HepG2 (cell line): ENCODE measurements around the gene ARVCF. TPM values are rescaled to one million over a fixed set of nuclear protein-coding genes. Genes with fewer than 3 reads are reported as not detected.

Source experiments
- ATAC-seq: fragments of 200-7000 bp; cut with Tn5 transposase; 3 replicates; pipeline ENCODE4 v1.9.1; 2020; ENCODE audit warnings: mild to moderate bottlenecking, moderate library complexity
- BruUV-seq: library from RNA; stranded (reverse); fragments of 400-500 nt; replicated peaks from 2 replicates; lab custom pipeline; 2021; lab: Mats Ljungman, UMichigan
- CTCF ChIA-PET: fragments of 300-600 bp; formaldehyde crosslinking; extraction: SDS; loops from one replicate; lab custom pipeline; 2021; ENCODE audit warnings: low total read pairs, inconsistent platforms, low intra/inter-chr PET ratio; lab: Yijun Ruan, JAX
- POLR2A ChIA-PET: fragments of 350-600 bp; sonication (Branson Sonifier 250); formaldehyde crosslinking; loops from one replicate; lab custom pipeline; 2020; ENCODE audit warnings: antibody characterized with exemption, inconsistent platforms; lab: Yijun Ruan, JAX
- DNase-seq: peaks from one replicate; pipeline ENCODE4 v3.0.0-alpha.2; 2015; ENCODE audit warnings: low spot score
- FAIRE-seq: peaks from 3 replicates; lab custom pipeline; 2011; peaks lifted over from hg19 to GRCh38; lab: Jason Lieb, UNC
- H2AFZ ChIP-seq: one replicate; pipeline ENCODE4 v1.6.1; 2011; ENCODE audit warnings: low read length, inconsistent platforms
- H3K27ac ChIP-seq: fragments of 300-600 bp; 3 replicates; pipeline ENCODE4 v1.8.0; 2011; ENCODE audit warnings: mixed run types, mild to moderate bottlenecking, mixed read lengths, low read length, inconsistent platforms; ENCODE audit not compliant: insufficient read depth; ENCODE audit errors: extremely low read length
- H3K27me3 ChIP-seq, 2 experiments: fragments of 200-600 bp in 1 of 2; 2 replicates in 1 of 2; 3 replicates in 1 of 2; pipeline versions ENCODE4 v1.6.0 to v1.8.0; 2011; ENCODE audit warnings: low read length in 2 of 2, mild to moderate bottlenecking in 2 of 2, moderate library complexity in 2 of 2, inconsistent platforms in 1 of 2; ENCODE audit not compliant: insufficient read depth in 2 of 2, control insufficient read depth in 1 of 2
- H3K36me3 ChIP-seq, 2 experiments: fragments of 200-600 bp in 1 of 2; replicated peaks in 1 of 2; 2 replicates in 1 of 2; 3 replicates in 1 of 2; pipeline versions ENCODE4 v1.5.1 to v1.8.0; 2011; ENCODE audit warnings: low read length in 2 of 2, inconsistent platforms in 1 of 2; ENCODE audit not compliant: insufficient read depth in 2 of 2, control insufficient read depth in 1 of 2
- H3K4me1 ChIP-seq: 2 replicates; pipeline ENCODE4 v1.5.1; 2012; ENCODE audit warnings: low read length, inconsistent platforms; ENCODE audit not compliant: insufficient read depth
- H3K4me2 ChIP-seq: 2 replicates; pipeline ENCODE4 v1.6.0; 2011; ENCODE audit warnings: low read depth, low read length, inconsistent platforms
- H3K4me3 ChIP-seq, 3 experiments: fragments of 200-600 bp in 1 of 3; sonication (generic), shearing (Covaris generic) in 1 of 3; replicated peaks in 1 of 3; 2 replicates each; pipeline ENCODE4 v1.5.1; 2011 to 2016; ENCODE audit warnings: low read length in 3 of 3, inconsistent platforms in 2 of 3, low read depth in 2 of 3, mild to moderate bottlenecking in 2 of 3, control low read depth in 1 of 3, mixed read lengths in 1 of 3; ENCODE audit not compliant: insufficient read depth in 1 of 3
- H3K79me2 ChIP-seq: one replicate; pipeline ENCODE4 v1.6.1; 2011; ENCODE audit warnings: low read length, inconsistent platforms; ENCODE audit not compliant: insufficient read depth
- H3K9ac ChIP-seq: 2 replicates; pipeline ENCODE4 v1.6.0; 2011; ENCODE audit warnings: mild to moderate bottlenecking, low read depth, low read length, inconsistent platforms; ENCODE audit not compliant: insufficient read depth
- H3K9me3 ChIP-seq: 2 replicates; pipeline ENCODE4 v1.5.1; 2012; ENCODE audit warnings: mild to moderate bottlenecking, low read length
- H4K20me1 ChIP-seq: 2 replicates; pipeline ENCODE4 v1.6.0; 2011; ENCODE audit warnings: inconsistent platforms, mild to moderate bottlenecking, low read length, moderate library complexity; ENCODE audit not compliant: insufficient read depth
- AGO2 ChIP-seq: fragments of 200-400 bp; formaldehyde crosslinking; optimal IDR thresholded peaks from 2 replicates; pipeline ENCODE3; 2017; ENCODE audit warnings: mild to moderate bottlenecking, low read depth, low read length, moderate library complexity
- ATF7 ChIP-seq, 2 experiments: fragments of 450-650 bp in 1 of 2; sonication (generic) in 1 of 2; formaldehyde crosslinking in 1 of 2; IDR thresholded peaks; 2 replicates each; pipeline versions ENCODE4 v1.4.0 to v1.6.1; 2016 to 2020; ENCODE audit warnings: antibody characterized with exemption in 1 of 2, mild to moderate bottlenecking in 1 of 2, missing genetic modification reagents in 1 of 2
- BRCA1 ChIP-seq: sonication (generic); formaldehyde crosslinking; IDR thresholded peaks from 2 replicates; pipeline ENCODE4 v1.4.0; 2020; ENCODE audit warnings: missing genetic modification reagents
- CBX1 ChIP-seq: IDR thresholded peaks from one replicate; pipeline ENCODE4 v1.6.1; 2016; ENCODE audit warnings: antibody characterized with exemption, low read depth
- HMG20B ChIP-seq: conservative IDR thresholded peaks from 2 replicates; pipeline ENCODE4 v1.6.1; 2016; ENCODE audit warnings: missing genetic modification reagents, missing compliant biosample characterization
- KDM6A ChIP-seq: IDR thresholded peaks from 2 replicates; pipeline ENCODE4 v1.6.1; 2016; ENCODE audit warnings: low read depth
- PPARG ChIP-seq: conservative IDR thresholded peaks from 2 replicates; pipeline ENCODE4 v1.6.1; 2016; ENCODE audit warnings: missing biosample characterization, missing genetic modification reagents
- ZNF747 ChIP-seq: sonication (generic); formaldehyde crosslinking; IDR thresholded peaks from 2 replicates; pipeline ENCODE4 v1.8.1; 2023; ENCODE audit warnings: missing genetic modification reagents, mild to moderate bottlenecking, borderline replicate concordance
- ZNF83 ChIP-seq: sonication (generic); formaldehyde crosslinking; IDR thresholded peaks from 2 replicates; pipeline ENCODE4 v1.4.0; 2020; ENCODE audit warnings: missing genetic modification reagents, mild to moderate bottlenecking, borderline replicate concordance
- WGBS: methylation state at CpG from one replicate; pipeline ENCODE4 v1.1.6; 2017; ENCODE audit warnings: low lambda C conversion rate; 5-methylcytosine and 5-hydroxymethylcytosine counted together
- in situ Hi-C: cut with HindIII; loops from 2 replicates; pipeline ENCODE4 v1.10.0; 2017; ENCODE audit warnings: low pct_unique_long_range_greater_than_20kb; ENCODE audit not compliant: extremely low pct_ligation_motif_present
- intact Hi-C: fragments of 100-400 bp; cut with micrococcal nuclease; formaldehyde crosslinking; loops from one replicate; pipeline ENCODE4 v1.10.0; 2022; ENCODE audit not compliant: unreplicated experiment
- polyA plus RNA-seq, 8 experiments: library from polyadenylated mRNA; depleted of rRNA in 3 of 8; stranded (reverse) in 7 of 8; unstranded in 1 of 8; fragments of >200 nt; fragmentation: Illumina TruSeq in 4 of 8; extraction: Trizol in 4 of 8; gene quantifications; 2 replicates each; pipeline versions ENCODE4 v1.2.1 to v1.2.3, GENCODE V29; 2011 to 2016; ENCODE audit warnings: low read depth in 4 of 8, missing spikeins in 1 of 8, mixed read lengths in 1 of 8; ENCODE audit not compliant: insufficient read depth in 1 of 8
- total RNA-seq, 5 experiments: library from RNA; depleted of rRNA; stranded (reverse); fragments of >200 nt; fragmentation: Illumina TruSeq; extraction: Trizol; gene quantifications; 2 replicates each; pipeline ENCODE4 v1.2.3, GENCODE V29; 2016; ENCODE audit warnings: low read depth in 1 of 5
- TF ChIP-seq, protein P1 (sequence below): sonication (generic); formaldehyde crosslinking; IDR thresholded peaks from 2 replicates; pipeline ENCODE4 v1.4.0; 2020; ENCODE audit warnings: missing genetic modification reagents, borderline replicate concordance

ARVCF gene
- total and polyA plus RNA-seq, 2 of the 13 experiments (the other 11 are each of a cell fraction or from before 2014, with no cell fraction given) = 16.4 to 17.7 TPM

DNA sequence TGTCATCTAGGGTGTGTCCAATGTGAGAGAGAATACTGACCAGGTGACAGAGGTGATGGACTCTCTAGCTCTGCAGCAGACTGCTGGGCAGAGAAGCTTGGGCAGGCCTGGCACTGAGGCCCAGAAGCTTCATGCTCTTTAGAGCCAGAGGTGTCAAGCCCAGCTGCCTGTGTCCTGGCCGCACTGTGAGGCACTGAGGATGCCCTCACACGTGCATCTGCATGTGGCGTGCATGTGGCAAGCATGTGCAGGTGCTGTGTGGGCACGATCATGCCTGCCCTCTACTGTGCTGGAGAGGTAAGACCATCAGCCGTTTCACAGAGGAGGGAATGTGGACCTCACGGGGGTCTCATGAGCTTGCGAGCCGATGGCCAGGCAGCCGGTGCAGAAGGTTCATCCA is 59.2 kb downstream of the ARVCF start (continued):
- TF ChIP-seq ATF7 (IDR thresholded peaks at IDR 0.05) (no peak), ATF7 (CRISPR knock-in tag; IDR thresholded peaks at IDR 0.05) (no peak), BRCA1 (CRISPR knock-in tag) (no peak), CBX1 (peak; percentile 16), HMG20B (CRISPR knock-in tag) (no peak), ZNF83 (no peak), PPARG (CRISPR knock-in tag) (no peak), ZNF747 (CRISPR knock-in tag) (no peak)
- TF ChIP-seq, protein P1, sequence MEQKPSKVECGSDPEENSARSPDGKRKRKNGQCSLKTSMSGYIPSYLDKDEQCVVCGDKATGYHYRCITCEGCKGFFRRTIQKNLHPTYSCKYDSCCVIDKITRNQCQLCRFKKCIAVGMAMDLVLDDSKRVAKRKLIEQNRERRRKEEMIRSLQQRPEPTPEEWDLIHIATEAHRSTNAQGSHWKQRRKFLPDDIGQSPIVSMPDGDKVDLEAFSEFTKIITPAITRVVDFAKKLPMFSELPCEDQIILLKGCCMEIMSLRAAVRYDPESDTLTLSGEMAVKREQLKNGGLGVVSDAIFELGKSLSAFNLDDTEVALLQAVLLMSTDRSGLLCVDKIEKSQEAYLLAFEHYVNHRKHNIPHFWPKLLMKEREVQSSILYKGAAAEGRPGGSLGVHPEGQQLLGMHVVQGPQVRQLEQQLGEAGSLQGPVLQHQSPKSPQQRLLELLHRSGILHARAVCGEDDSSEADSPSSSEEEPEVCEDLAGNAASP = no peak

DNA sequence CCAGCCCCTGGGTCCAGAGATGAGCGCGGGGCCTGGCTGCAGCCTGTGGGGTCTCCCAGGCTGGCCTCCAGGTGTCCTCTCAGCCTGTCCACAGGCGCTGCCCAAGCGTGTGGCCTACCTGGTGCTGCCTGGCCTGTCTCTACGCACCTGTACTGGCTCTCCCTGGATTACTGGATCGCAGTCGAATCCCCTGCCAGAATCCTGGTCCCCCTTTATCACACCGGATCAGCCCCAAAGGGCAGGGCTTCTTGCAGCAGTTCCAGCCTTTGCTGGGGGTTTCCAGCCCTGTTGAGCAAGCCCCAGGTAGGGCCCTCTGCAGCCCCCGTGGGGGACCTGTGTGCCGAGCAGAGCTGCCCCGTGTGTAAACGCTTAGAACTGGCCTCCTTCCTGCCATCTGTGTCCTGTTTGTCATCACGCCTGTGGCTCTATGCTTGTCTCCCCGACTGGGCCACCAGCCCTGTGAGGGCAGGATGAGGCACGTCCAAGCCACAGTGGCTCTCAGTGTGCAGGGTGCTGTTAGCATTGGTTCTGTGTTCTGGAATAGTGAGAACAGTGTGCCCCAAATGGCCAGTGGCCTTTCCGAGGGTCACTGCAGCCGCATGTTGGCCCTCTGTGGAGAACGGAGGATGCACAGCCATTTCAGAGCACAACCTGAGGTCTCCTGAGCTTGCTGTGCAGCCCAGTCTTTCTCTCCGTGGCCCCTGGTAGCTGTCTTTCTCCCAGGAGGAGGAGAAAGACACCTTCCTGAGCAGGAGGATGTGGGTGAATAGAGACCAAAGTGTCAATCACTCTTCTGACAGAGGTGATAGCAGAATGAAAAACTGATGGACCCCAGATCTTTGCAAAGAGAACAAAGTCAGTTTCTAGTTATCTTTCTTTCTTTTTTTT is 61.1 kb downstream of the ARVCF start:
- ATAC-seq = no peak
- DNase-seq = no peak
- TF ChIP-seq KDM6A (CRISPR knock-in tag) (no peak), AGO2 (peak; percentile 57)
- ChIA-PET CTCF (interaction anchor here (1.0 kb wide), 1 partner anchor 15 kb away, joined by 4 read pairs; no protein-coding TSS in a partner anchor), POLR2A (interaction anchor here (0.7 to 5.0 kb wide), 2 partner anchors 13 to 311 kb away, joined by 3 to 56 read pairs; partner anchors contain the start of genes COMT and TXNRD2)
- Histone ChIP-seq H3K9me3 (no peaks in the 10 kb centered on the region), H3K9ac (no peak overlapping the region), H3K4me1 (peaks cover 64% of the 10 kb centered on the region), H3K4me3 (no peak overlapping the region), H4K20me1 (no peaks in the 10 kb centered on the region), H2AFZ (no peak overlapping the region), H3K79me2 (no peaks in the 10 kb centered on the region), H3K27ac (no peak overlapping the region), H3K36me3 (no peaks in the 10 kb centered on the region), H3K4me2 (no peak overlapping the region), H3K27me3 (no peaks in the 10 kb centered on the region)
- intact Hi-C loops (no loop called here), in situ Hi-C loops (no loop called here)
- BruUV-seq = no TSS peak
- FAIRE-seq = no peak
- 85% methylated on average over 8 of the region's 19 CpGs for WGBS
